ENCODE results near the gene PHLPP1. TPM values are rescaled to one million over a fixed set of nuclear protein-coding genes. Genes with fewer than 3 reads are reported as not detected.

PHLPP1 gene
- total and polyA plus RNA-seq, 9 of the 15 experiments (the other 6 are each of a cell fraction or from before 2014, with no cell fraction given): 0.56 to 9.0 (median 4.5) TPM

- H3K4me1 ChIP-seq (replicated peaks in 1 of 2; ENCODE audit: control insufficient read depth in 2 of 2, insufficient read depth in 2 of 2, low read length in 2 of 2): peaks cover 2 to 4% of the 10 kb centered on the region in 2 experiments; a peak in 4 of 5 replicates
- no TSS peak for BruUV-seq (replicated peaks)
- no peaks in the 10 kb centered on the region for H3K36me3 ChIP-seq (ENCODE audit: control insufficient read depth, insufficient read depth, low read length)
- H3K4me2 ChIP-seq (ENCODE audit: insufficient read depth, low read length): no peak overlapping the region
- ATAC-seq (no peak), DNase-seq (ENCODE audit: extremely low read depth in 1 of 4, low spot score in 3 of 4) (no peak), FAIRE-seq (no peak)
- H2AFZ ChIP-seq (ENCODE audit: low read depth, low read length): peak overlapping the region; percentile 69; the same call in 1 of the 2 replicates
- H3K9me1 ChIP-seq (ENCODE audit: control insufficient read depth, insufficient read depth, low read length): no peaks in the 10 kb centered on the region
- TF ChIP-seq WHSC1 (IDR thresholded peaks at IDR 0.05; ENCODE audit: low read length) (no peak), THRA (IDR thresholded peaks at IDR 0.05) (no peak), MECOM (CRISPR knock-in tag; IDR thresholded peaks at IDR 0.05) (no peak), NFATC3 (IDR thresholded peaks at IDR 0.05) (no peak), USF1 (CRISPR knock-in tag; IDR thresholded peaks at IDR 0.05) (no peak), EP300 (IDR thresholded peaks at IDR 0.05; ENCODE audit: low read length) (no peak), ARID1B (IDR thresholded peaks at IDR 0.05) (no peak), ZKSCAN8 (CRISPR knock-in tag; IDR thresholded peaks at IDR 0.05) (no peak), TFAM (CRISPR knock-in tag; conservative IDR thresholded peaks at IDR 0.05) (no peak), ZNF507 (tag; conservative IDR thresholded peaks at IDR 0.05) (no peak)
- CTCF ChIA-PET (ENCODE audit: low intra/inter-chr PET ratio): no interaction called here
- WGBS (ENCODE audit: insufficient coverage, low coverage, missing lambda C conversion rate): 27% methylated on average over 3 of the region's 4 CpGs
- no peak overlapping the region for H3K27ac ChIP-seq (ENCODE audit: extremely low read depth, low read depth, low read length)
- no peak overlapping the region for H3K4me3 ChIP-seq
- in situ Hi-C loops (cut with MboI): loop anchor here (25.0 kb wide), 1 partner anchor 810 kb away; the partner anchor contains the start of genes PIGN and RELCH
- H3K9me3 ChIP-seq (replicated peaks; ENCODE audit: control insufficient read depth, insufficient read depth, low read depth, low read length): no peaks in the 10 kb centered on the region
- H3K79me2 ChIP-seq (ENCODE audit: control insufficient read depth, insufficient read depth, low read length): no peaks in the 10 kb centered on the region
- POLR2A ChIA-PET: no interaction called here
- no peaks in the 10 kb centered on the region for H3K27me3 ChIP-seq (ENCODE audit: control insufficient read depth in 2 of 2, insufficient read depth in 2 of 2, low read length in 2 of 2)
- H4K20me1 ChIP-seq (replicated peaks; ENCODE audit: control insufficient read depth, insufficient read depth, low read length): no peaks in the 10 kb centered on the region
- no peak overlapping the region for H3K9ac ChIP-seq (ENCODE audit: insufficient read depth in 1 of 2, low read depth in 2 of 2, low read length in 2 of 2)
- intact Hi-C loops (cut with micrococcal nuclease): no loop called here
Measured at GRCh38 chr18:62997076-62997475, 281.7 kb downstream of the PHLPP1 start.
